RPMI7951 (cell line): Measurements from ENCODE around the gene NTM. TPM values are rescaled to one million over a fixed set of nuclear protein-coding genes. Genes with fewer than 3 reads are reported as not detected.
A peak's percentile ranks its signal among the peaks of the same experiment; 100 is the strongest.

ENCODE experiments used
- DNase-seq: peaks from one replicate; pipeline ENCODE4 v3.0.0-alpha.2; 2012; ENCODE audit warnings: low read depth
- total RNA-seq: library from RNA; depleted of rRNA; stranded (reverse); fragments of >200 nt; shearing (Covaris generic); gene quantifications from 2 replicates; pipeline ENCODE4 v1.2.3, GENCODE V29; 2014

Gene NTM
- total RNA-seq, 1 experiment from 2014 or later = 47.8 TPM

- DNase-seq = peak; percentile 36
Measured at GRCh38 chr11:132111316-132111715, 740.9 kb downstream of the NTM start.

GRCh38 chr11:132111838-132112237, 741.4 kb downstream of the NTM start:
- DNase-seq = peak; percentile 91

GRCh38 chr11:132112846-132113245, 742.4 kb downstream of the NTM start:
- DNase-seq = no peak

GRCh38 chr11:132114185-132114584, 743.8 kb downstream of the NTM start:
- peak; percentile 67 for DNase-seq

GRCh38 chr11:132114743-132115142, 744.3 kb downstream of the NTM start:
- DNase-seq = no peak

GRCh38 chr11:132115454-132115853, 745.0 kb downstream of the NTM start:
- DNase-seq = peak; percentile 35

- DNase-seq = no peak
Measured at GRCh38 chr11:132116516-132116915, 746.1 kb downstream of the NTM start.

GRCh38 chr11:132118661-132119060, 748.2 kb downstream of the NTM start:
- no peak for DNase-seq

- no peak for DNase-seq
Measured at GRCh38 chr11:132119573-132119972, 749.2 kb downstream of the NTM start.

GRCh38 chr11:132122735-132123134, 752.3 kb downstream of the NTM start:
- no peak for DNase-seq

GRCh38 chr11:132123449-132123848, 753.0 kb downstream of the NTM start:
- DNase-seq = no peak

- DNase-seq = no peak
Measured at GRCh38 chr11:132123854-132124835, 753.7 kb downstream of the NTM start.

GRCh38 chr11:132125988-132126871, 755.8 kb downstream of the NTM start:
- DNase-seq = peak; percentile 57

GRCh38 chr11:132126973-132127899, 756.8 kb downstream of the NTM start:
- peak; percentile 86 for DNase-seq

GRCh38 chr11:132127900-132128288, 757.5 kb downstream of the NTM start:
- no peak for DNase-seq

- peak; percentile 29 for DNase-seq
Measured at GRCh38 chr11:132131047-132131446, 760.6 kb downstream of the NTM start.

- no peak for DNase-seq
Measured at GRCh38 chr11:132131961-132132360, 761.5 kb downstream of the NTM start.

- peak; percentile 75 for DNase-seq
Measured at GRCh38 chr11:132134322-132134721, 763.9 kb downstream of the NTM start.

GRCh38 chr11:132137289-132137980, 767.0 kb downstream of the NTM start:
- DNase-seq = no peak

GRCh38 chr11:132137981-132138313, 767.5 kb downstream of the NTM start:
- peak; percentile 37 for DNase-seq

- no peak for DNase-seq
Measured at GRCh38 chr11:132139181-132139580, 768.8 kb downstream of the NTM start.
